WTC11 (cell line): Measurements from ENCODE around the gene WSCD2. TPM values are rescaled to one million over a fixed set of nuclear protein-coding genes. Genes with fewer than 3 reads are reported as not detected.

Experiments used
- ATAC-seq: fragments of 200-7000 bp; cut with Tn5 transposase; 2 replicates; pipeline ENCODE4 v1.10.0; 2021; ENCODE audit warnings: mild to moderate bottlenecking, moderate library complexity
- CTCF ChIA-PET: fragments of 300-600 bp; sonication (Branson Sonifier 250); formaldehyde crosslinking; loops from one replicate; lab custom pipeline; 2021; ENCODE audit warnings: antibody characterized with exemption; lab: Charles Lee
- POLR2A ChIA-PET: fragments of 350-600 bp; sonication (Branson Sonifier 250); formaldehyde crosslinking; loops from one replicate; lab custom pipeline; 2021; ENCODE audit warnings: antibody characterized with exemption; lab: Charles Lee
- DNase-seq: peaks from one replicate; pipeline ENCODE4 v3.0.0; 2021; ENCODE audit warnings: low spot score
- H3K27ac Mint-ChIP-seq: 2 replicates; pipeline ENCODE4 v1.8.0; 2021; ENCODE audit warnings: mixed read lengths
- H3K27me3 Mint-ChIP-seq: 2 replicates; pipeline ENCODE4 v1.8.0; 2021; ENCODE audit warnings: low read depth, mild to moderate bottlenecking, moderate library complexity, mixed read lengths
- H3K36me3 Mint-ChIP-seq: 2 replicates; pipeline ENCODE4 v1.8.0; 2021; ENCODE audit warnings: mixed read lengths
- H3K4me1 Mint-ChIP-seq: 2 replicates; pipeline ENCODE4 v1.8.0; 2022; ENCODE audit warnings: mixed read lengths
- H3K4me3 Mint-ChIP-seq: 2 replicates; pipeline ENCODE4 v1.8.0; 2021; ENCODE audit warnings: mild to moderate bottlenecking, moderate library complexity, mixed read lengths
- H3K9me3 Mint-ChIP-seq: 2 replicates; pipeline ENCODE4 v1.8.0; 2021; ENCODE audit warnings: mixed read lengths
- AFF4 ChIP-seq: sonication (generic); formaldehyde crosslinking; IDR thresholded peaks from 2 replicates; pipeline ENCODE4 v1.8.1; 2023; ENCODE audit warnings: mild to moderate bottlenecking, missing genetic modification reagents, borderline replicate concordance
- ATF3 ChIP-seq: sonication (generic); formaldehyde crosslinking; conservative IDR thresholded peaks from 2 replicates; pipeline ENCODE4 v1.8.1; 2022; ENCODE audit warnings: mild to moderate bottlenecking, missing genetic modification reagents
- CTCF ChIP-seq: fragments of 200-600 bp; IDR thresholded peaks from 2 replicates; pipeline ENCODE4 v1.8.0; 2022; ENCODE audit warnings: antibody characterized with exemption
- E2F1 ChIP-seq: sonication (generic); formaldehyde crosslinking; IDR thresholded peaks from 2 replicates; pipeline ENCODE4 v1.8.0; 2022; ENCODE audit warnings: mild to moderate bottlenecking, missing genetic modification reagents
- ERG ChIP-seq: fragments of 250-450 bp; sonication (Bioruptor Pico); IDR thresholded peaks from 2 replicates; pipeline ENCODE4 v1.8.0; 2021; ENCODE audit warnings: mild to moderate bottlenecking
- ESRRA ChIP-seq: sonication (generic); formaldehyde crosslinking; IDR thresholded peaks from 2 replicates; pipeline ENCODE4 v1.8.1; 2022; ENCODE audit warnings: mild to moderate bottlenecking, missing genetic modification reagents, borderline replicate concordance
- FOXP1 ChIP-seq: sonication (generic); formaldehyde crosslinking; IDR thresholded peaks from 2 replicates; pipeline ENCODE4 v1.8.0; 2022; ENCODE audit warnings: missing genetic modification reagents, mild to moderate bottlenecking, moderate library complexity, borderline replicate concordance
- NFATC4 ChIP-seq: fragments of 250-450 bp; sonication (Bioruptor Pico); IDR thresholded peaks from 2 replicates; pipeline ENCODE4 v1.9.0; 2021; ENCODE audit warnings: mild to moderate bottlenecking
- ZMAT4 ChIP-seq: fragments of 250-450 bp; sonication (Bioruptor Pico); IDR thresholded peaks from 2 replicates; pipeline ENCODE4 v1.9.0; 2021; ENCODE audit warnings: mild to moderate bottlenecking
- ZNF121 ChIP-seq: sonication (generic); formaldehyde crosslinking; IDR thresholded peaks from 2 replicates; pipeline ENCODE4 v1.8.0; 2023; ENCODE audit warnings: missing genetic modification reagents
- ZNF138 ChIP-seq: sonication (generic); formaldehyde crosslinking; conservative IDR thresholded peaks from 2 replicates; pipeline ENCODE4 v1.8.1; 2022; ENCODE audit warnings: mild to moderate bottlenecking, moderate library complexity, missing genetic modification reagents
- ZNF423 ChIP-seq: fragments of 250-450 bp; sonication (Bioruptor Pico); IDR thresholded peaks from 2 replicates; pipeline ENCODE4 v2.1.2; 2022; ENCODE audit warnings: mild to moderate bottlenecking, moderate library complexity
- total RNA-seq: library from RNA; stranded (reverse); gene quantifications from 3 replicates; pipeline ENCODE4 v1.2.3, GENCODE V29; 2021
- TF ChIP-seq, protein P1 (sequence below): fragments of 250-450 bp; sonication (Bioruptor Pico); IDR thresholded peaks from 2 replicates; pipeline ENCODE4 v2.1.2; 2022; ENCODE audit warnings: mild to moderate bottlenecking, moderate library complexity
- TF ChIP-seq, protein P2 (sequence below): sonication (generic); formaldehyde crosslinking; conservative IDR thresholded peaks from 2 replicates; pipeline ENCODE4 v1.8.1; 2023; ENCODE audit warnings: mild to moderate bottlenecking, low read depth, missing genetic modification reagents, moderate library complexity
- TF ChIP-seq, protein P3 (sequence below): sonication (generic); formaldehyde crosslinking; IDR thresholded peaks from 2 replicates; pipeline ENCODE4 v1.8.1; 2022; ENCODE audit warnings: mild to moderate bottlenecking, missing genetic modification reagents, moderate library complexity, borderline replicate concordance

Gene WSCD2
- total RNA-seq, 1 experiment from 2014 or later: 1.1 TPM

GRCh38 chr12:108191086-108191485 lies 62.0 kb downstream of the WSCD2 start:
- TF ChIP-seq ERG (CRISPR knock-in tag) (no peak), E2F1 (no peak), FOXP1 (no peak), ZMAT4 (CRISPR knock-in tag) (no peak), ATF3 (no peak), NFATC4 (no peak), ZNF138 (CRISPR knock-in tag) (no peak), ZNF423 (no peak), AFF4 (CRISPR knock-in tag) (no peak), ZNF121 (CRISPR knock-in tag) (no peak), ESRRA (CRISPR knock-in tag) (no peak), CTCF (no peak)
- TF ChIP-seq, protein P1, sequence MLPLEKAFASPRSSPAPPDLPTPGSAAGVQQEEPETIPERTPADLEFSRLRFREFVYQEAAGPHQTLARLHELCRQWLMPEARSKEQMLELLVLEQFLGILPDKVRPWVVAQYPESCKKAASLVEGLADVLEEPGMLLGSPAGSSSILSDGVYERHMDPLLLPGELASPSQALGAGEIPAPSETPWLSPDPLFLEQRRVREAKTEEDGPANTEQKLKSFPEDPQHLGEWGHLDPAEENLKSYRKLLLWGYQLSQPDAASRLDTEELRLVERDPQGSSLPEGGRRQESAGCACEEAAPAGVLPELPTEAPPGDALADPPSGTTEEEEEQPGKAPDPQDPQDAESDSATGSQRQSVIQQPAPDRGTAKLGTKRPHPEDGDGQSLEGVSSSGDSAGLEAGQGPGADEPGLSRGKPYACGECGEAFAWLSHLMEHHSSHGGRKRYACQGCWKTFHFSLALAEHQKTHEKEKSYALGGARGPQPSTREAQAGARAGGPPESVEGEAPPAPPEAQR: no peak
- TF ChIP-seq, protein P2, sequence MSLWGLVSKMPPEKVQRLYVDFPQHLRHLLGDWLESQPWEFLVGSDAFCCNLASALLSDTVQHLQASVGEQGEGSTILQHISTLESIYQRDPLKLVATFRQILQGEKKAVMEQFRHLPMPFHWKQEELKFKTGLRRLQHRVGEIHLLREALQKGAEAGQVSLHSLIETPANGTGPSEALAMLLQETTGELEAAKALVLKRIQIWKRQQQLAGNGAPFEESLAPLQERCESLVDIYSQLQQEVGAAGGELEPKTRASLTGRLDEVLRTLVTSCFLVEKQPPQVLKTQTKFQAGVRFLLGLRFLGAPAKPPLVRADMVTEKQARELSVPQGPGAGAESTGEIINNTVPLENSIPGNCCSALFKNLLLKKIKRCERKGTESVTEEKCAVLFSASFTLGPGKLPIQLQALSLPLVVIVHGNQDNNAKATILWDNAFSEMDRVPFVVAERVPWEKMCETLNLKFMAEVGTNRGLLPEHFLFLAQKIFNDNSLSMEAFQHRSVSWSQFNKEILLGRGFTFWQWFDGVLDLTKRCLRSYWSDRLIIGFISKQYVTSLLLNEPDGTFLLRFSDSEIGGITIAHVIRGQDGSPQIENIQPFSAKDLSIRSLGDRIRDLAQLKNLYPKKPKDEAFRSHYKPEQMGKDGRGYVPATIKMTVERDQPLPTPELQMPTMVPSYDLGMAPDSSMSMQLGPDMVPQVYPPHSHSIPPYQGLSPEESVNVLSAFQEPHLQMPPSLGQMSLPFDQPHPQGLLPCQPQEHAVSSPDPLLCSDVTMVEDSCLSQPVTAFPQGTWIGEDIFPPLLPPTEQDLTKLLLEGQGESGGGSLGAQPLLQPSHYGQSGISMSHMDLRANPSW (CRISPR knock-in tag): no peak
- TF ChIP-seq, protein P3, sequence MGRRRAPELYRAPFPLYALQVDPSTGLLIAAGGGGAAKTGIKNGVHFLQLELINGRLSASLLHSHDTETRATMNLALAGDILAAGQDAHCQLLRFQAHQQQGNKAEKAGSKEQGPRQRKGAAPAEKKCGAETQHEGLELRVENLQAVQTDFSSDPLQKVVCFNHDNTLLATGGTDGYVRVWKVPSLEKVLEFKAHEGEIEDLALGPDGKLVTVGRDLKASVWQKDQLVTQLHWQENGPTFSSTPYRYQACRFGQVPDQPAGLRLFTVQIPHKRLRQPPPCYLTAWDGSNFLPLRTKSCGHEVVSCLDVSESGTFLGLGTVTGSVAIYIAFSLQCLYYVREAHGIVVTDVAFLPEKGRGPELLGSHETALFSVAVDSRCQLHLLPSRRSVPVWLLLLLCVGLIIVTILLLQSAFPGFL (CRISPR knock-in tag): no peak
- H3K4me1 Mint-ChIP-seq: peaks cover 8% of the 10 kb centered on the region
- no peaks in the 10 kb centered on the region for H3K36me3 Mint-ChIP-seq
- no peak overlapping the region for H3K27ac Mint-ChIP-seq
- no peak for ATAC-seq
- no peaks in the 10 kb centered on the region for H3K27me3 Mint-ChIP-seq
- ChIA-PET CTCF (interaction anchor here (0.6 to 1.8 kb wide), 2 partner anchors 46 to 128 kb away, joined by 3 to 7 read pairs; no protein-coding TSS in a partner anchor), POLR2A (no interaction called here)
- H3K4me3 Mint-ChIP-seq: no peak overlapping the region
- no peak for DNase-seq
- no peaks in the 10 kb centered on the region for H3K9me3 Mint-ChIP-seq
